Measurements from ENCODE around the gene LYPD5.

The LYPD5 gene

GRCh38 chr19:43814663-43815352, 12.6 kb upstream of the LYPD5 start:
- Mint-ChIP-seq H3K9me3 (peaks cover 8% of the 10 kb centered on the region), H3K27ac (no peak overlapping the region), H3K27me3 (ENCODE audit: low read depth, poor library complexity) (peaks cover 43% of the 10 kb centered on the region), H3K4me3 (no peak overlapping the region), H3K4me1 (no peaks in the 10 kb centered on the region), H3K36me3 (ENCODE audit: low read depth) (no peaks in the 10 kb centered on the region)
- DNase-seq = no peak
- TF ChIP-seq, protein P1, sequence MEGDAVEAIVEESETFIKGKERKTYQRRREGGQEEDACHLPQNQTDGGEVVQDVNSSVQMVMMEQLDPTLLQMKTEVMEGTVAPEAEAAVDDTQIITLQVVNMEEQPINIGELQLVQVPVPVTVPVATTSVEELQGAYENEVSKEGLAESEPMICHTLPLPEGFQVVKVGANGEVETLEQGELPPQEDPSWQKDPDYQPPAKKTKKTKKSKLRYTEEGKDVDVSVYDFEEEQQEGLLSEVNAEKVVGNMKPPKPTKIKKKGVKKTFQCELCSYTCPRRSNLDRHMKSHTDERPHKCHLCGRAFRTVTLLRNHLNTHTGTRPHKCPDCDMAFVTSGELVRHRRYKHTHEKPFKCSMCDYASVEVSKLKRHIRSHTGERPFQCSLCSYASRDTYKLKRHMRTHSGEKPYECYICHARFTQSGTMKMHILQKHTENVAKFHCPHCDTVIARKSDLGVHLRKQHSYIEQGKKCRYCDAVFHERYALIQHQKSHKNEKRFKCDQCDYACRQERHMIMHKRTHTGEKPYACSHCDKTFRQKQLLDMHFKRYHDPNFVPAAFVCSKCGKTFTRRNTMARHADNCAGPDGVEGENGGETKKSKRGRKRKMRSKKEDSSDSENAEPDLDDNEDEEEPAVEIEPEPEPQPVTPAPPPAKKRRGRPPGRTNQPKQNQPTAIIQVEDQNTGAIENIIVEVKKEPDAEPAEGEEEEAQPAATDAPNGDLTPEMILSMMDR (IDR thresholded peaks at IDR 0.05) = no peak

DNA sequence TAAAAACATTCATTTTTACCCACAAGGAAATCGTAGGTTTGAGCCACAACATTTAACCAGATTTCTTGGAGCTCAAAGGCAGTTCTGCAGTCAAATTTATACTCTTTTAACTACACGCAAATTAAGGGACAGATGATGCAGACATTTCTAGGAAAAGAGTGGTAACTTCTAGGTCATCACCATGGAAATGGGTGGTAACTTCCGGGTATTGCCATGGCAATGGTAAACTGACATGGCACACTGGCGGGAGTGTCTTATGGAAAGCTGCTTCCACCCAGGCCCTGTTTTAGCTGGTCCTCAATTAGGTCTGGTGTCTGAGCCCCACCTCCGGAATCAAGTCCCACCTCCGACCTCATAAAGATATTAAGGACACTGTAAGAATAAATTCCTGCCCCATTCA, 10.4 kb upstream of the LYPD5 start:
- TF ChIP-seq, protein P1 (IDR thresholded peaks at IDR 0.05) = no peak
- peaks cover 46% of the 10 kb centered on the region for H3K27me3 Mint-ChIP-seq (ENCODE audit: low read depth, poor library complexity)
- H3K27ac Mint-ChIP-seq = no peak overlapping the region
- DNase-seq = no peak
- no peak overlapping the region for H3K4me3 Mint-ChIP-seq
- H3K9me3 Mint-ChIP-seq = peaks cover 8% of the 10 kb centered on the region
- no peaks in the 10 kb centered on the region for H3K36me3 Mint-ChIP-seq (ENCODE audit: low read depth)
- no peaks in the 10 kb centered on the region for H3K4me1 Mint-ChIP-seq

DNA sequence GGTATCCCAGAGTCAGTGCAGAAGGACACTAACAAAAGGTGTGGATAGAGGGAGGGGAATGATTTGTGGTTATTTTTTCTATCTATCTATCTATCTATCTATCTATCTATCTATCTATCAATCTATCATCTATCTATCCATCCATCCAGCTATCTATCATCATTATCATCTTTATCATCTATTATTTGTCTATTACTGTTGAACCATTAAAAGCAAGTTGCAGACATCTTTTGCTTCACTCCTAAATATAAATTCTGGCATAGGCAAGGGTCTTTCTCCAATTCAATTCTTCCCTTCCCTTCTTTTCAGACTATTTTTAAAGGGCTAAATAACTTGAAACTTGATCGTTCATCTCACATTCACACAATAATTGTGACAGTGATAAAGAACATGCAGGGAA, 10.0 kb upstream of the LYPD5 start:
- H3K36me3 Mint-ChIP-seq (ENCODE audit: low read depth) = no peaks in the 10 kb centered on the region
- H3K27me3 Mint-ChIP-seq (ENCODE audit: low read depth, poor library complexity) = peaks cover 47% of the 10 kb centered on the region
- no peak overlapping the region for H3K4me3 Mint-ChIP-seq
- H3K4me1 Mint-ChIP-seq = no peaks in the 10 kb centered on the region
- TF ChIP-seq, protein P1 (IDR thresholded peaks at IDR 0.05) = no peak
- no peak overlapping the region for H3K27ac Mint-ChIP-seq
- DNase-seq = no peak
- peaks cover 6% of the 10 kb centered on the region for H3K9me3 Mint-ChIP-seq

- TF ChIP-seq, protein P1 (IDR thresholded peaks at IDR 0.05) = no peak
- H3K9me3 Mint-ChIP-seq = peaks cover 4% of the 10 kb centered on the region
- peaks cover 50% of the 10 kb centered on the region for H3K27me3 Mint-ChIP-seq (ENCODE audit: low read depth, poor library complexity)
- no peaks in the 10 kb centered on the region for H3K36me3 Mint-ChIP-seq (ENCODE audit: low read depth)
- H3K27ac Mint-ChIP-seq = no peak overlapping the region
- no peak for DNase-seq
- no peak overlapping the region for H3K4me3 Mint-ChIP-seq
- H3K4me1 Mint-ChIP-seq = no peaks in the 10 kb centered on the region
Observed at GRCh38 chr19:43811837-43812236, 9.6 kb upstream of the LYPD5 start.

- no peak for DNase-seq
- no peaks in the 10 kb centered on the region for H3K36me3 Mint-ChIP-seq (ENCODE audit: low read depth)
- peaks cover 61% of the 10 kb centered on the region for H3K27me3 Mint-ChIP-seq (ENCODE audit: low read depth, poor library complexity)
- H3K4me3 Mint-ChIP-seq = no peak overlapping the region
- H3K9me3 Mint-ChIP-seq = no peaks in the 10 kb centered on the region
- H3K27ac Mint-ChIP-seq = no peak overlapping the region
- H3K4me1 Mint-ChIP-seq = no peaks in the 10 kb centered on the region
- TF ChIP-seq, protein P1 (IDR thresholded peaks at IDR 0.05) = peak; percentile 52
Observed at GRCh38 chr19:43809762-43810696, 7.8 kb upstream of the LYPD5 start.
